Tibial nerve (tissue), 3 donors: ENCODE results near the gene ARHGEF28.

Experiments used
- CTCF ChIP-seq, 5 experiments: fragments of 200-600 bp in 3 of 5; fragments of 450-650 bp in 2 of 5; sonication (generic) in 3 of 5; IDR thresholded peaks; one replicate each; pipeline ENCODE4 v1.5.1; 2016 to 2019; ENCODE audit warnings: antibody characterized with exemption in 5 of 5, mild to moderate bottlenecking in 3 of 5, moderate library complexity in 2 of 5
- POLR2A ChIP-seq, 2 donors: fragments of 450-650 bp; IDR thresholded peaks; one replicate each; pipeline ENCODE4 v1.6.1; 2017; ENCODE audit warnings: antibody characterized with exemption in 2 of 2, mild to moderate bottlenecking in 2 of 2, moderate library complexity in 2 of 2

GRCh38 chr5:73693573-73694061 lies 67.6 kb downstream of the ARHGEF28 start:
- TF ChIP-seq CTCF (IDR thresholded peaks at IDR 0.05) (peak; percentile 9 to 39 (median 33)), POLR2A (IDR thresholded peaks at IDR 0.05) (no peak)
